GM13976 (cell line): ENCODE data around the gene LST1.

Experiments used
- DNase-seq: peaks from one replicate; pipeline ENCODE4 v3.0.0; 2012; ENCODE audit warnings: low spot score
- in situ Hi-C: fragments of 300-500 bp; cut with MboI; formaldehyde crosslinking; loops from one replicate; pipeline ENCODE4 v1.12.0; 2022; ENCODE audit warnings: low sequenced_read_pairs, mixed read lengths, inconsistent platforms; ENCODE audit not compliant: unreplicated experiment
- TF ChIP-seq, protein P1 (sequence below): IDR thresholded peaks from 2 replicates; pipeline ENCODE4 v1.5.1; 2012; ENCODE audit warnings: borderline replicate concordance, mild to moderate bottlenecking; ENCODE audit not compliant: insufficient read depth; ENCODE audit errors: extremely low read depth, missing control alignments, control extremely low read depth

LST1 gene

GRCh38 chr6:31576897-31577578 lies 9.0 kb upstream of the LST1 start:
- TF ChIP-seq, protein P1, sequence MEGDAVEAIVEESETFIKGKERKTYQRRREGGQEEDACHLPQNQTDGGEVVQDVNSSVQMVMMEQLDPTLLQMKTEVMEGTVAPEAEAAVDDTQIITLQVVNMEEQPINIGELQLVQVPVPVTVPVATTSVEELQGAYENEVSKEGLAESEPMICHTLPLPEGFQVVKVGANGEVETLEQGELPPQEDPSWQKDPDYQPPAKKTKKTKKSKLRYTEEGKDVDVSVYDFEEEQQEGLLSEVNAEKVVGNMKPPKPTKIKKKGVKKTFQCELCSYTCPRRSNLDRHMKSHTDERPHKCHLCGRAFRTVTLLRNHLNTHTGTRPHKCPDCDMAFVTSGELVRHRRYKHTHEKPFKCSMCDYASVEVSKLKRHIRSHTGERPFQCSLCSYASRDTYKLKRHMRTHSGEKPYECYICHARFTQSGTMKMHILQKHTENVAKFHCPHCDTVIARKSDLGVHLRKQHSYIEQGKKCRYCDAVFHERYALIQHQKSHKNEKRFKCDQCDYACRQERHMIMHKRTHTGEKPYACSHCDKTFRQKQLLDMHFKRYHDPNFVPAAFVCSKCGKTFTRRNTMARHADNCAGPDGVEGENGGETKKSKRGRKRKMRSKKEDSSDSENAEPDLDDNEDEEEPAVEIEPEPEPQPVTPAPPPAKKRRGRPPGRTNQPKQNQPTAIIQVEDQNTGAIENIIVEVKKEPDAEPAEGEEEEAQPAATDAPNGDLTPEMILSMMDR = no peak
- no peak for DNase-seq
- in situ Hi-C loops = no loop called here

DNA sequence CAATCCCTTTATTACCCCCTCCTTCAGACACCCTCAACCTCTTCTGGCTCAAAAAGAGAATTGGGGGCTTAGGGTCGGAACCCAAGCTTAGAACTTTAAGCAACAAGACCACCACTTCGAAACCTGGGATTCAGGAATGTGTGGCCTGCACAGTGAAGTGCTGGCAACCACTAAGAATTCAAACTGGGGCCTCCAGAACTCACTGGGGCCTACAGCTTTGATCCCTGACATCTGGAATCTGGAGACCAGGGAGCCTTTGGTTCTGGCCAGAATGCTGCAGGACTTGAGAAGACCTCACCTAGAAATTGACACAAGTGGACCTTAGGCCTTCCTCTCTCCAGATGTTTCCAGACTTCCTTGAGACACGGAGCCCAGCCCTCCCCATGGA lies 8.5 kb upstream of the LST1 start:
- in situ Hi-C loops = no loop called here
- TF ChIP-seq, protein P1 = no peak
- DNase-seq = no peak

- TF ChIP-seq, protein P1 = no peak
- in situ Hi-C loops = no loop called here
- DNase-seq = no peak
Measured at GRCh38 chr6:31578184-31579118, 7.6 kb upstream of the LST1 start.

DNA sequence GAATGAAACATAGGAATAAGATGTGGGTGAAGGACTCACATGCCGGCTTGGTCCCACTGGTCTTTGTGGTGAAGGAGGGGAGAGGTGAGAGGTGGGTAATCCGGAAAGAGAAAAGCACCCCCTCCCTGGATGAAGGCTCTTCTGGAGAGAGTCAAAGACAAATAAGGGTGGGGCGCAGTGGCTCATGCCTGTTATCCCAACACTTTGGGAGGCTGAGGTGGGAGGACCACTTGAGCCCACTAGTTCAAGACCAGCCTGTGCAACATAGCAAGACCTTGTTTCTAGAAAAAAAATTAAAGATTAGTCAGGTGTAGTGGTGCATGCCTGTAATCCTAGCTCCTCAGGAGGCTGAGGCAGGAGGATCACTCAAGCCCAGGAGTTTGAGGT lies 7.0 kb upstream of the LST1 start:
- no peak for DNase-seq
- in situ Hi-C loops = no loop called here
- TF ChIP-seq, protein P1 = no peak

- in situ Hi-C loops = no loop called here
- DNase-seq = no peak
- TF ChIP-seq, protein P1 = no peak
Measured at GRCh38 chr6:31579546-31580437, 6.3 kb upstream of the LST1 start.

DNA sequence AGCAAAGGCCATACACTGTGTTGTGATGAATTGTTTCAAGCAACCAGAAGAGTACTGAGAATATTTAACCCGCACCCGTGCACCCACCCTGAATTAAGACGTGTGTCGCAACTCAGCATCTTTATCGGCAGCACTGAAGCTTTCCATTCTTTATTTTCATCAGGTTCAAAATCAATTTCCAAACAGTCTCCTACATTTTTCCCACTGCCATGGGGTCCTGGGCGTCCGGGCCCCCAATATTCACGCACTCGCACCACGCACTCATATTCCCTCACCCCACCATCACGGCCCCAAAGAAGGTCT lies 5.7 kb upstream of the LST1 start:
- in situ Hi-C loops = no loop called here
- TF ChIP-seq, protein P1 = no peak
- no peak for DNase-seq
